ENCODE results near the gene LHX3. TPM values are rescaled to one million over a fixed set of nuclear protein-coding genes. Genes with fewer than 3 reads are reported as not detected.
A peak's percentile ranks its signal among the peaks of the same experiment; 100 is the strongest.

LHX3 gene
- total and polyA plus RNA-seq, 11 donors: not detected

DNA sequence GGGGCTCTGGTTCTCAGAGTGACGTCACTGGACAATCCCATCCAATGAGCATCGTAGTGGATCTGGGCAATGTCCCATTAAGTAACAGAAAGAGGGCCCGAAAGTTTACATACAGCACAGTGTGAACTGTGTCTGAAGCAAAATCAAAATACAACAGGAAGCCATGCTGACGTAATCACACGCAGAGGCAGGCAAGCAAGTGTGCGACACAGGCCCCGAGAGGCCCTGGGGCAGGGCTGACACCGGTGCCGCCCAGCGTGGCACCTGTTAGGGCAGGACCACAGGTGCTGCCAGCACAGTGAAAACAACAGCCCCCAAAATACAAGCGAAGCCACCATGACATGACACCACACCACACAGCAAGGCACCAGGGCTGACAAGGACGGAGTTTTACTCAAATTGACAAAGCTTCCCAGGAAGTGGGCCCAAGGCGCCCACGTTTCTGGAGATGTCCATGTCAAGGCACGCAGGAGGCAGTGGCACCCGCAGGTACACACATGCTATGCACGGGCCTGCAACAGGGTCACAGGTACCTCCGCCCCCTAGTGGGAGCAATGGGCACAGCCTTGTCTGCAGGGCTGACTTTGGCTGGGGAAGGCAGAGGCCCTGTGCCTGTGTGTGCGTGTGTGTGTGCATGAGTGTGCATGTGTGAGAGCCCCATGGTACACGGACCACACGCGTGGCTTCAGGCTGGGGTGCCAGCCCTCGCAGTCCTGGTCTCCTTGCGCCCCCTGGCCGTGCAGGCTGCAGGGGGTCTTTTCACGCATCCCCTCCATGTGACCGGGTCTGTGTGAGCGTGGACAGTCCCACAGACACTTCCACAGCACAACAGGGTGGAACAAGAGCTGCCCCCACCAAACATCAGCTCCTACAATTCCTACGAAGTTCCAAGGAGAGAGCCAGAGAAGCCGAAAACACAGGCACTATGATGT lies 21.1 kb upstream of the LHX3 start:
- Histone ChIP-seq H3K9me3 (no peaks in the 10 kb centered on the region), H3K27me3 (no peaks in the 10 kb centered on the region), H3K36me3 (peaks cover 0 to 39% (median 27%) of the 10 kb centered on the region in 9 donors), H3K27ac (peak overlapping the region in 1 of 12 donors; percentile 42), H3K4me3 (no peak overlapping the region), H3K4me1 (no peaks in the 10 kb centered on the region)
- intact Hi-C loops (cut with DNase I): loop anchor here in 1 of 10 donors (5.0 kb wide), 1 partner anchor 84 kb away; no protein-coding TSS in a partner anchor
- ATAC-seq (peak in 3 of 4 donors; percentile 72 to 77 (median 76)), DNase-seq (peak in 3 of 5 donors; percentile 35 to 46 (median 46))
- 81 to 82% (median 82%) methylated on average over 27 to 30 of the region's 30 CpGs for WGBS, 4 donors
- TF ChIP-seq, protein P1, sequence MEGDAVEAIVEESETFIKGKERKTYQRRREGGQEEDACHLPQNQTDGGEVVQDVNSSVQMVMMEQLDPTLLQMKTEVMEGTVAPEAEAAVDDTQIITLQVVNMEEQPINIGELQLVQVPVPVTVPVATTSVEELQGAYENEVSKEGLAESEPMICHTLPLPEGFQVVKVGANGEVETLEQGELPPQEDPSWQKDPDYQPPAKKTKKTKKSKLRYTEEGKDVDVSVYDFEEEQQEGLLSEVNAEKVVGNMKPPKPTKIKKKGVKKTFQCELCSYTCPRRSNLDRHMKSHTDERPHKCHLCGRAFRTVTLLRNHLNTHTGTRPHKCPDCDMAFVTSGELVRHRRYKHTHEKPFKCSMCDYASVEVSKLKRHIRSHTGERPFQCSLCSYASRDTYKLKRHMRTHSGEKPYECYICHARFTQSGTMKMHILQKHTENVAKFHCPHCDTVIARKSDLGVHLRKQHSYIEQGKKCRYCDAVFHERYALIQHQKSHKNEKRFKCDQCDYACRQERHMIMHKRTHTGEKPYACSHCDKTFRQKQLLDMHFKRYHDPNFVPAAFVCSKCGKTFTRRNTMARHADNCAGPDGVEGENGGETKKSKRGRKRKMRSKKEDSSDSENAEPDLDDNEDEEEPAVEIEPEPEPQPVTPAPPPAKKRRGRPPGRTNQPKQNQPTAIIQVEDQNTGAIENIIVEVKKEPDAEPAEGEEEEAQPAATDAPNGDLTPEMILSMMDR (IDR thresholded peaks at IDR 0.05): peak; percentile 56 to 77 (median 72)
- no peak for TF ChIP-seq POLR2A (IDR thresholded peaks at IDR 0.05)

DNA sequence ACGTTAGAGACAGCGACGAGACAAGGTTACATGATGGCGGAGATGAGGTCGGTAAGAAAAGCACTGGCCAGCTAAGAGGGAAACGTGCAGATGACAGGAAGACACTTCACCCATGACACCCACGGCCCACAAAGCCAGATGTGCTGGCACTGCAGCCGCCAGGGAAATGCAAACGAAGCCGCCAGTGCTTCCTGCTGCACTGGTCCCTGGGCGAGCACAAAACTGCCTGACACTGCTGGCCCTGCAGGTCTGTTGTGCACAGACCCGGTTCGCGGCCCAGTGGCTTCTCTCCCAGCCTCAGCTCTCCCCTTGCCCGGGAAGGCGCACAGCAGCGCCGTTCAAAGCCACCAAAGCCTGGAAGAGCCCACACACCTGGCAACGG lies 20.4 kb upstream of the LHX3 start:
- 84 to 90% (median 89%) methylated on average over 17 to 19 of the region's 19 CpGs for WGBS, 4 donors
- Histone ChIP-seq H3K36me3 (peaks cover 0 to 39% (median 27%) of the 10 kb centered on the region in 9 donors), H3K4me3 (no peak overlapping the region), H3K4me1 (no peaks in the 10 kb centered on the region), H3K27me3 (no peaks in the 10 kb centered on the region), H3K27ac (peak overlapping the region in 1 of 12 donors; percentile 42), H3K9me3 (no peaks in the 10 kb centered on the region)
- ATAC-seq (no peak), DNase-seq (no peak)
- intact Hi-C loops (cut with DNase I): loop anchor here in 1 of 10 donors (5.0 kb wide), 1 partner anchor 83 kb away; no protein-coding TSS in a partner anchor
- TF ChIP-seq POLR2A (IDR thresholded peaks at IDR 0.05): no peak
- TF ChIP-seq, protein P1 (IDR thresholded peaks at IDR 0.05): no peak

DNA sequence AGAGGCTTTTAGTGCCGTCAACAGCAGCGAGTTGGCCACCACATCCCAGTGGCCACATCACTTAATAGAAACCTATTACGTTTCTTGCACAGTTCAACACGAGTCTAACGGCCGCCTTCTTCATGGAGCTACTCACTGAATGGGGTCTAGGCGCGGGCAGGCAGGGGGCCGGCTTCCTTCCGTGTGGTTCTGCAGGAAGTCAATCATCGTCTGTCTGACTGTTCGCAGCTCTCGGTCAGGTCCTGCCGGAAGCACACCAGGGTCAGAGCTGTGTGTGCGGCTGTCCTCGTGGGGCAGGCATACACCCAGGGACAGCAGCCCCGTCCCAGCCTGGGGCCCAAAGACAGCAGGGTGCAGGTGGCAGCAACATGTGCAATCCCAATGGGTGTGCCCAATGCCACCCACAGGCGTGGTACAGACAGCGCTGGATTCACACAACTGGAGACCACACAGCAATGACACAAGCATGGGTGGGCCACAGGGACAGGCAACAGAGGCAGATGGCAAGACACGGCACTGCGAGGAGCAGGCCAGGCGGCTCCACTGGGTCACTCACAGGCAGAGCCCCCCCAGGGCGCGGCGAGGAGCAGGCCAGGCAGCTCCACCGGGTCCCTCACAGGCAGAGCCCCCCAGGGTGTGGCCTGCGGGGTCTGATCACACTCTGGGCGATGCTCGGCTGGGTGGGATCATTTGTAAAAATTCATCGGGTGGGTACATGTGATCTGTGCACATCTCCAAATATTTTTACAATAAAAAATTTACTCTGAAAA lies 19.1 kb upstream of the LHX3 start:
- H3K27me3 ChIP-seq: no peaks in the 10 kb centered on the region
- peak in 1 of 4 donors; percentile 7 for ATAC-seq
- TF ChIP-seq POLR2A (IDR thresholded peaks at IDR 0.05): no peak
- TF ChIP-seq, protein P1 (IDR thresholded peaks at IDR 0.05): no peak
- H3K27ac ChIP-seq: no peak overlapping the region
- H3K9me3 ChIP-seq: no peaks in the 10 kb centered on the region
- 91 to 94% (median 93%) methylated on average over 26 to 30 of the region's 30 CpGs for WGBS, 4 donors
- H3K4me1 ChIP-seq: no peaks in the 10 kb centered on the region
- no peak for DNase-seq
- peaks cover 0 to 42% (median 27%) of the 10 kb centered on the region in 9 donors for H3K36me3 ChIP-seq
- H3K4me3 ChIP-seq: no peak overlapping the region
- intact Hi-C loops (cut with DNase I): no loop called here

DNA sequence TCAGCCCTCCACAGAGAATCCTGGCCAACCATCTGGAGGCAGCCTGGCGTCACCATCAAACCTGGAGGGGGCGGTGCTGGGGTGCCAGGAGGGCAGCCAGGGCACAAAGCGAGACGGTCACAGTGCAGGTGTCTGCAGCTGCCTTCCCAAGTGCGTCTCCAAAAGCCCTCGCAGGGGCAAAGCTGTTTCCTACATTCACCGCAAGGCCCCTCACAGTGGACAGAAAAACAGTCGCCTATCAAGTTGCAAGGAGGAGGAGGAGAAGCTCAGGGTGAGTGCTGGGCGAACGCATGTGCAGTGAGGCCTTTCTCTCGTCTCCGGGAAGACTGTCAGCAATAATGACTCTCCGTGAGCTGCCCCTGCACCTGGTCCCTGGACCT lies 18.0 kb upstream of the LHX3 start:
- TF ChIP-seq, protein P1 (IDR thresholded peaks at IDR 0.05): no peak
- no peak for TF ChIP-seq POLR2A (IDR thresholded peaks at IDR 0.05)
- no peaks in the 10 kb centered on the region for H3K27me3 ChIP-seq
- H3K4me1 ChIP-seq: no peaks in the 10 kb centered on the region
- H3K36me3 ChIP-seq: peaks cover 0 to 53% (median 39%) of the 10 kb centered on the region in 9 donors
- WGBS, 4 donors: 92 to 97% (median 95%) methylated on average over 12 to 13 of the region's 13 CpGs
- ATAC-seq (no peak), DNase-seq (no peak)
- intact Hi-C loops (cut with DNase I): no loop called here
- H3K9me3 ChIP-seq: no peaks in the 10 kb centered on the region
- H3K4me3 ChIP-seq: no peak overlapping the region
- H3K27ac ChIP-seq: no peak overlapping the region
